ENCODE data around the gene PPP2R2C. TPM values are rescaled to one million over a fixed set of nuclear protein-coding genes. Genes with fewer than 3 reads are reported as not detected.
A peak's percentile ranks its signal among the peaks of the same experiment; 100 is the strongest.

Gene PPP2R2C
- total RNA-seq, 1 donor: under 0.01 TPM

DNA sequence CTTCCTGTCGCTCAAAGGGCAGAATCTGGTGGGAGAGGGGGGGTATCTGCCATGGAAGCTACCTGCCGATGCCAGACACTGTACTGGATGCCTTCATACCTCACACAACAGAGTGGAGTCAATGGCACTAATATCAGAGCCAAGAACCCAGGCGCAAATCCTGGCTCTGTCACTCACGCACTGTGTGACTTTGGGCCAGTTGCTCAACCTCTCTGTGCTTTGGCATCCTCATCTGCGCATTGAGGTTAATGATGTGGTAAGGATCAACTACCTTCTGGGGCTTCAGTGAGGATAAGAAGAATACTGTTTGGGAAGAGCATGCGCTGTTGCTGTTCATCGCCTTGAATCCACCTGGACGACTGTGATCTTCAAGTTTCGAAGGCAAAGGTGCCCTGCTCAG is 70.6 kb downstream of the PPP2R2C start:
- Histone ChIP-seq H3K9me3 (ENCODE audit: low read depth, low read length) (no peaks in the 10 kb centered on the region), H4K20me1 (ENCODE audit: insufficient read depth, low read length) (no peaks in the 10 kb centered on the region), H3K27me3 (ENCODE audit: insufficient read depth, low read length) (peaks cover 24% of the 10 kb centered on the region), H3K79me2 (ENCODE audit: insufficient read depth, low read length) (no peaks in the 10 kb centered on the region), H3K36me3 (ENCODE audit: insufficient read depth, low read length) (no peaks in the 10 kb centered on the region), H3K4me2 (ENCODE audit: insufficient read depth, low read length) (no peak overlapping the region), H2AFZ (ENCODE audit: low read length) (no peak overlapping the region), H3K4me1 (ENCODE audit: insufficient read depth, low read length) (no peaks in the 10 kb centered on the region), H3K4me3 (ENCODE audit: insufficient read depth, low read length) (no peak overlapping the region), H3K27ac (ENCODE audit: low read depth, low read length) (no peak overlapping the region)
- DNase-seq (ENCODE audit: insufficient read length, low spot score, missing footprints): peak; percentile 42
- TF ChIP-seq, protein P1, sequence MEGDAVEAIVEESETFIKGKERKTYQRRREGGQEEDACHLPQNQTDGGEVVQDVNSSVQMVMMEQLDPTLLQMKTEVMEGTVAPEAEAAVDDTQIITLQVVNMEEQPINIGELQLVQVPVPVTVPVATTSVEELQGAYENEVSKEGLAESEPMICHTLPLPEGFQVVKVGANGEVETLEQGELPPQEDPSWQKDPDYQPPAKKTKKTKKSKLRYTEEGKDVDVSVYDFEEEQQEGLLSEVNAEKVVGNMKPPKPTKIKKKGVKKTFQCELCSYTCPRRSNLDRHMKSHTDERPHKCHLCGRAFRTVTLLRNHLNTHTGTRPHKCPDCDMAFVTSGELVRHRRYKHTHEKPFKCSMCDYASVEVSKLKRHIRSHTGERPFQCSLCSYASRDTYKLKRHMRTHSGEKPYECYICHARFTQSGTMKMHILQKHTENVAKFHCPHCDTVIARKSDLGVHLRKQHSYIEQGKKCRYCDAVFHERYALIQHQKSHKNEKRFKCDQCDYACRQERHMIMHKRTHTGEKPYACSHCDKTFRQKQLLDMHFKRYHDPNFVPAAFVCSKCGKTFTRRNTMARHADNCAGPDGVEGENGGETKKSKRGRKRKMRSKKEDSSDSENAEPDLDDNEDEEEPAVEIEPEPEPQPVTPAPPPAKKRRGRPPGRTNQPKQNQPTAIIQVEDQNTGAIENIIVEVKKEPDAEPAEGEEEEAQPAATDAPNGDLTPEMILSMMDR (IDR thresholded peaks at IDR 0.05; ENCODE audit: extremely low read depth, low read depth, low read length): no peak

DNA sequence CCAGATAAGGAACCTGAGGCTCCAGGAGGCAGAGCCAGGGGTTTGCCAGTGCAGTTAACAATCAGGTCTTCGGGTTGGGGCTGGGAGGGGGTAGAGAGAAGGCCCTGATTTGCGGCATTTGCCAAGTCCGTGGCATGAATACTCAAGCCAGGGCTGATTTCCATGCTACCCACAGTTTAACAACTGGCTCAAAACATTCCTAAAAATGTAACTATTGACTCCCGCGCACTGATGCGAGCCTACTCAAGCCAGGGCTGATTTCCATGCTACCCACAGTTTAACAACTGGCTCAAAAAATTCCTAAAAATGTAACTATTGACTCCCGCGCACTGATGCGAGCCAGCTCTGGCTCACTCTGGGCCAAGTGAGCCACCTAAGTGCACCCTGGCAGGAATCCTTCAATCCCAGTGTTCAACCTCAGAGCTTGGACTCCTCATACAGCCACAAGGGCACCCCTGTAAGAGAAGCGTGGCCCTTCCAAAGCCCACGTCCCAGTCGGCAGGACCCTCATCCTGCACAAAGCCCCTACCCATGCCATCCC is 75.6 kb downstream of the PPP2R2C start:
- Histone ChIP-seq H3K9me3 (ENCODE audit: low read depth, low read length) (no peaks in the 10 kb centered on the region), H3K4me1 (ENCODE audit: insufficient read depth, low read length) (no peaks in the 10 kb centered on the region), H3K4me3 (ENCODE audit: insufficient read depth, low read length) (no peak overlapping the region), H3K27ac (ENCODE audit: low read depth, low read length) (no peak overlapping the region), H3K27me3 (ENCODE audit: insufficient read depth, low read length) (peaks cover 4% of the 10 kb centered on the region), H3K36me3 (ENCODE audit: insufficient read depth, low read length) (no peaks in the 10 kb centered on the region), H2AFZ (ENCODE audit: low read length) (no peak overlapping the region), H3K79me2 (ENCODE audit: insufficient read depth, low read length) (no peaks in the 10 kb centered on the region), H3K4me2 (ENCODE audit: insufficient read depth, low read length) (no peak overlapping the region), H4K20me1 (ENCODE audit: insufficient read depth, low read length) (no peaks in the 10 kb centered on the region)
- TF ChIP-seq, protein P1 (IDR thresholded peaks at IDR 0.05; ENCODE audit: extremely low read depth, low read depth, low read length): no peak
- DNase-seq (ENCODE audit: insufficient read length, low spot score, missing footprints): no peak

DNA sequence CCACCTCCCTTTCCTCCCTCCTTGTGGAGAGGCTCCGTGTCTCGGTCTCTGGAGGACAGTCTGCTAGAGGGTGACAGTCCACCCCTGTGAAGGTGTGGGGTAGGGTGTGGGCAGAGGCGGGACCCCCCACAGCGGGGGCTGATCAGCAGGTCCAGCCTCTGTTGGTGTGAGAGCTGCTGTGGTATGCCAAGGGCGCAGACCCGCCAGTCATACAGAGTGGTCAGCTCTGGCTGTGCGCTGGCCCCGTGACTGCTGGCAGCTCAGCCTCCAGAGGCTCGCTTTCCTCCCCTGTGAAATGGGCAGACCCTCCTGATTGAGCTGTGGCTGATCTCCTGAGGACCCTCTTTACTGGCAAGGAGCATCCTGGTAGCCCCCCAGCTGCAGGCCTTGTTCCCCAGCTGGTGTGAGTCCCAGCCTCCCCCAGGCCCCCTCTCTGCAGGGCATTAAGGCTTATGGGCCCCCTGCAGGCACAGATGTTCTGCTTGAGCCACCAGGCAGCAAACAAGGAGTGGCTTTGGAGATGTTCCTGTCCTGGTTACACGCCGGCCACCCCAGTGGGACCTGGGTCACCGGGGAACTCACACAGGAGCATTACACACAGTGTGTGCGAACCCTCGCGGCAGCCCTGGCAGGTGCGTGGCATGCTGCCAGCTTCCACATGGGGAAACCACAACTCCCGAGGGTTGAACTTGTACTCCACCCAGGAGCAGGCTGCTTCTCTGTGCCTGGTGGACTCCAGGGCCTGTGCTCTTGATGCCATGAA is 76.8 kb downstream of the PPP2R2C start:
- Histone ChIP-seq H3K36me3 (ENCODE audit: insufficient read depth, low read length) (no peaks in the 10 kb centered on the region), H4K20me1 (ENCODE audit: insufficient read depth, low read length) (no peaks in the 10 kb centered on the region), H3K4me3 (ENCODE audit: insufficient read depth, low read length) (no peak overlapping the region), H2AFZ (ENCODE audit: low read length) (no peak overlapping the region), H3K27ac (ENCODE audit: low read depth, low read length) (no peak overlapping the region), H3K4me1 (ENCODE audit: insufficient read depth, low read length) (no peaks in the 10 kb centered on the region), H3K4me2 (ENCODE audit: insufficient read depth, low read length) (no peak overlapping the region), H3K9me3 (ENCODE audit: low read depth, low read length) (no peaks in the 10 kb centered on the region), H3K27me3 (ENCODE audit: insufficient read depth, low read length) (peaks cover under 1% of the 10 kb centered on the region), H3K79me2 (ENCODE audit: insufficient read depth, low read length) (no peaks in the 10 kb centered on the region)
- TF ChIP-seq, protein P1 (IDR thresholded peaks at IDR 0.05; ENCODE audit: extremely low read depth, low read depth, low read length): no peak
- DNase-seq (ENCODE audit: insufficient read length, low spot score, missing footprints): no peak

DNA sequence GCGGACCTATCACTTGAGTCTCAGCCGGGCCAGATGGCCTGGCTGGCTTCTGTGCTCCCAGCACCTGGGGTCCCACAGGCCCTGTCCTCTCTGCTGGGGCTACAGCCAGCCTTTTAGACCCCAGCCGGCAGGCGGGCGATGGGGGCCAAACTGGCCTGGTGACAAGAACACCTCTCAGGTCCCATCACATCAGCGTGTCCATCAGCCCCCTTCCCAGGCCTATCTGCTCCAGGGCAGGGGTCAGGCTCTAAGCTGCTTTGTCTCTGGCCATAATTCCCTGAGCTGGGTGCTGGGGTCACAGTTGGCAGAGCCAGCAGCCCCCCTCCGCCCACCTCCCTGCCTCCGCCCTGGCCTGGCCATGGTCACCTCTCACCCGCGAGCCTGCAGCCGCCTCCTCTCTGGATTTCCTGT is 77.7 kb downstream of the PPP2R2C start:
- Histone ChIP-seq H3K27ac (ENCODE audit: low read depth, low read length) (no peak overlapping the region), H3K36me3 (ENCODE audit: insufficient read depth, low read length) (no peaks in the 10 kb centered on the region), H3K9me3 (ENCODE audit: low read depth, low read length) (no peaks in the 10 kb centered on the region), H2AFZ (ENCODE audit: low read length) (no peak overlapping the region), H3K4me3 (ENCODE audit: insufficient read depth, low read length) (no peak overlapping the region), H3K4me2 (ENCODE audit: insufficient read depth, low read length) (no peak overlapping the region), H4K20me1 (ENCODE audit: insufficient read depth, low read length) (no peaks in the 10 kb centered on the region), H3K79me2 (ENCODE audit: insufficient read depth, low read length) (no peaks in the 10 kb centered on the region), H3K27me3 (ENCODE audit: insufficient read depth, low read length) (no peaks in the 10 kb centered on the region), H3K4me1 (ENCODE audit: insufficient read depth, low read length) (no peaks in the 10 kb centered on the region)
- TF ChIP-seq, protein P1 (IDR thresholded peaks at IDR 0.05; ENCODE audit: extremely low read depth, low read depth, low read length): no peak
- no peak for DNase-seq (ENCODE audit: insufficient read length, low spot score, missing footprints)

All from osteoblast (primary cell).